ENCODE results near the gene SHB. TPM values are rescaled to one million over a fixed set of nuclear protein-coding genes. Genes with fewer than 3 reads are reported as not detected.

Gene SHB
- total RNA-seq, 1 donor from 2014 or later: 22.5 TPM

DNA sequence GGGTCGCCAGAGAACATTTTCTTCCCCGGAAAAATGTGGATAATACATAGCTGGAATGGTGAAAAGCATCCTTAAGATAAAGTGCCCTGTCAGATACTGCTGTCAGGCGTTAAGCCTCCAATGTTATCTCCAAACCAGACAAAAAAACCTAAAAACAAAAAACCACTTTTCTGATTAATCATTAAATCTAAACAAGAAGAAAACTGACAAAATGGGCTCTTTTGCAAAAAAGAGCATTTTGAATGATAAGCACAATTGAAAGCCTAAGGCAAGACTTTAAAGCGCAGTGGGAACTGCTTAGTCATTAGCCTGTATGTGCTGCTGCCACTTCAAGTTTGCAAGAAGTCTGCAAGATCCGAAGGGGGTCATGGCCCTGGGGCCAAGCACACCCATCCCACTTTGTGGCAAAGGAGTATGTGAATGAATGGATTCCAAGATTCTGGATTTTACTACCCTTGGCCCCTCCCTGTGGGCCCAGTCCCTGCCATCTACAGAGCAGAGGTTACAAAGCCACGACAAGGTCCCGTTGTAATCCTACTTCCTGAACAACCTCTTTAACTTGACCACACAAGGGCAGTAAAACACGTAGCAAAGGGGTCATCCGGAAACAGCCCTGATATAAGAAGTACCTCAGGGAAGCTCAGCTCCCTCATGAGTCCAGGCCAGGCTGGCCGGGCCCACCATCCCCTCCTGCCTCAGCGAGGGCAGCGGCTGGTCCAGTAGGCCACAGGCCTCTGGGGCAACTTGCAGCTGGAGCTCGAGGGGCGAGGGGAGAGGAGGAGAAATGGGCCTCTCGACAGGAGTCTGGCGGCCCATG lies 29.7 kb downstream of the SHB start:
- Mint-ChIP-seq H3K27ac (peak overlapping the region; percentile 47), H3K27me3 (no peaks in the 10 kb centered on the region)
- DNase-seq (ENCODE audit: low spot score, unreplicated experiment): no peak

DNA sequence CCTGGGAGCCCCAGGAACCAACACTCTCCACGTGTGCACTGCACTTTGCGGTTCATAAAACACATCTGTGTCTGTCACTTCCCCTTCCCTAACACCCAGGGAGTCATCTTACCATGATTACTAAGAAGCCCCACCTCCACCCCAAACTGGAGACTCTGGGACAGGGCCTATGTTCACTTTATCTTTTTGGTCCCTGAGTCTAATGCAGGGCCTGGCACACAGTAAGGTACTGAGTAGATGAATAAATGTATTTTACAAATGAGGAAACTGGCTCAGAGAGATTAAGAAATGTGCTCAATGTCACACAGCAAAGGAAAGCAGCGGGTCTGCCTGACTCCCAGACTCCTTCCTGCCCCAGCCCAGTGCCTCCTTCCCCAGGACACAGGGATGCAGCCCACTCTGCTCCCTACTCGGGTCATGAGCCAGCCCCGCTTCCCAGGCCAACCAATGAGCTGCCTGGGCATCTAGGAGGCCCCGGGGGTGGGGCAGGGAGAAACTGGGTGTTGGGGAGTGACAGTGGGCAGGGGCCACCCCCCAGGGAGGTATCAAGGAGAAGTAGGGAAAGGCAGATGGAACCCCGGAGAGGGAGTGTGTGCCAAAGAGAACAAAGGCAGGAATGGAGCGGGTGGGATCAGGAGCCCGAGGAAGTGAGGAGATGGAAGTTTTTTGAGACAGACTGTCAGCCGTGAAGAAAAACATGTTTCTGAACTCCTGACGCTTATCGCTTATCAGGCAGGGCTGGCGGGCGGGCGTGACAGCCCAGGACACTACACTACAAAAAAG lies 30.5 kb downstream of the SHB start:
- no peak for DNase-seq (ENCODE audit: low spot score, unreplicated experiment)
- H3K9me3 Mint-ChIP-seq (ENCODE audit: low read depth): no peaks in the 10 kb centered on the region
- TF ChIP-seq, protein P1, sequence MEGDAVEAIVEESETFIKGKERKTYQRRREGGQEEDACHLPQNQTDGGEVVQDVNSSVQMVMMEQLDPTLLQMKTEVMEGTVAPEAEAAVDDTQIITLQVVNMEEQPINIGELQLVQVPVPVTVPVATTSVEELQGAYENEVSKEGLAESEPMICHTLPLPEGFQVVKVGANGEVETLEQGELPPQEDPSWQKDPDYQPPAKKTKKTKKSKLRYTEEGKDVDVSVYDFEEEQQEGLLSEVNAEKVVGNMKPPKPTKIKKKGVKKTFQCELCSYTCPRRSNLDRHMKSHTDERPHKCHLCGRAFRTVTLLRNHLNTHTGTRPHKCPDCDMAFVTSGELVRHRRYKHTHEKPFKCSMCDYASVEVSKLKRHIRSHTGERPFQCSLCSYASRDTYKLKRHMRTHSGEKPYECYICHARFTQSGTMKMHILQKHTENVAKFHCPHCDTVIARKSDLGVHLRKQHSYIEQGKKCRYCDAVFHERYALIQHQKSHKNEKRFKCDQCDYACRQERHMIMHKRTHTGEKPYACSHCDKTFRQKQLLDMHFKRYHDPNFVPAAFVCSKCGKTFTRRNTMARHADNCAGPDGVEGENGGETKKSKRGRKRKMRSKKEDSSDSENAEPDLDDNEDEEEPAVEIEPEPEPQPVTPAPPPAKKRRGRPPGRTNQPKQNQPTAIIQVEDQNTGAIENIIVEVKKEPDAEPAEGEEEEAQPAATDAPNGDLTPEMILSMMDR (IDR thresholded peaks at IDR 0.05; ENCODE audit: unreplicated experiment): no peak
- H3K27me3 Mint-ChIP-seq: no peaks in the 10 kb centered on the region
- peak overlapping the region; percentile 47 for H3K27ac Mint-ChIP-seq
- H3K36me3 Mint-ChIP-seq (ENCODE audit: insufficient read depth): no peaks in the 10 kb centered on the region
- no peak overlapping the region for H3K4me3 Mint-ChIP-seq (ENCODE audit: low read depth)
- peaks cover 25% of the 10 kb centered on the region for H3K4me1 Mint-ChIP-seq (ENCODE audit: low read depth)

More for the DNA sequence above, 29.7 kb downstream of the SHB start:
- Mint-ChIP-seq H3K4me3 (ENCODE audit: low read depth) (no peak overlapping the region), H3K36me3 (ENCODE audit: insufficient read depth) (no peaks in the 10 kb centered on the region), H3K9me3 (ENCODE audit: low read depth) (no peaks in the 10 kb centered on the region), H3K4me1 (ENCODE audit: low read depth) (peaks cover 26% of the 10 kb centered on the region)
- TF ChIP-seq, protein P1 (IDR thresholded peaks at IDR 0.05; ENCODE audit: unreplicated experiment): no peak

GRCh38 chr9:38037981-38038306 lies 31.1 kb downstream of the SHB start:
- peaks cover 23% of the 10 kb centered on the region for H3K4me1 Mint-ChIP-seq (ENCODE audit: low read depth)
- DNase-seq (ENCODE audit: low spot score, unreplicated experiment): no peak
- no peaks in the 10 kb centered on the region for H3K27me3 Mint-ChIP-seq
- H3K4me3 Mint-ChIP-seq (ENCODE audit: low read depth): no peak overlapping the region
- TF ChIP-seq, protein P1 (IDR thresholded peaks at IDR 0.05; ENCODE audit: unreplicated experiment): no peak
- no peaks in the 10 kb centered on the region for H3K9me3 Mint-ChIP-seq (ENCODE audit: low read depth)
- H3K27ac Mint-ChIP-seq: no peak overlapping the region
- no peaks in the 10 kb centered on the region for H3K36me3 Mint-ChIP-seq (ENCODE audit: insufficient read depth)

GRCh38 chr9:38036359-38037084 lies 32.5 kb downstream of the SHB start:
- H3K27ac Mint-ChIP-seq: no peak overlapping the region
- DNase-seq (ENCODE audit: low spot score, unreplicated experiment): no peak
- no peaks in the 10 kb centered on the region for H3K27me3 Mint-ChIP-seq
- peaks cover 25% of the 10 kb centered on the region for H3K4me1 Mint-ChIP-seq (ENCODE audit: low read depth)
- H3K4me3 Mint-ChIP-seq (ENCODE audit: low read depth): no peak overlapping the region
- H3K36me3 Mint-ChIP-seq (ENCODE audit: insufficient read depth): no peaks in the 10 kb centered on the region
- no peaks in the 10 kb centered on the region for H3K9me3 Mint-ChIP-seq (ENCODE audit: low read depth)
- TF ChIP-seq, protein P1 (IDR thresholded peaks at IDR 0.05; ENCODE audit: unreplicated experiment): no peak

GRCh38 chr9:38035873-38036272 lies 33.2 kb downstream of the SHB start:
- peaks cover 24% of the 10 kb centered on the region for H3K4me1 Mint-ChIP-seq (ENCODE audit: low read depth)
- H3K9me3 Mint-ChIP-seq (ENCODE audit: low read depth): no peaks in the 10 kb centered on the region
- TF ChIP-seq, protein P1 (IDR thresholded peaks at IDR 0.05; ENCODE audit: unreplicated experiment): no peak
- H3K4me3 Mint-ChIP-seq (ENCODE audit: low read depth): no peak overlapping the region
- H3K36me3 Mint-ChIP-seq (ENCODE audit: insufficient read depth): no peaks in the 10 kb centered on the region
- H3K27me3 Mint-ChIP-seq: no peaks in the 10 kb centered on the region
- H3K27ac Mint-ChIP-seq: no peak overlapping the region
- no peak for DNase-seq (ENCODE audit: low spot score, unreplicated experiment)
